Cardiac septum (tissue), 1 donor: Measurements from ENCODE around the gene TCF12. TPM values are rescaled to one million over a fixed set of nuclear protein-coding genes. Genes with fewer than 3 reads are reported as not detected.

Source experiments
- DNase-seq: peaks from one replicate; pipeline ENCODE4 v3.0.0-alpha.2; 2020; ENCODE audit warnings: low spot score
- intact Hi-C: fragments of 100-400 bp; cut with DNase I; formaldehyde crosslinking; loops from one replicate; pipeline ENCODE4 v1.14.0; 2022
- total RNA-seq: library from RNA; stranded (reverse); fragmentation: NEBNext Ultra II Directional; extraction: Animal tissue kit (Norgen Biotek cat#: 25700); gene quantifications from one replicate; pipeline ENCODE4 v1.2.1, GENCODE V29; 2021
- donor health status: DM: no; HTN: no; CAD: no.

Gene TCF12
- total RNA-seq, 1 donor from 2014 or later, result 57.3 TPM

DNA sequence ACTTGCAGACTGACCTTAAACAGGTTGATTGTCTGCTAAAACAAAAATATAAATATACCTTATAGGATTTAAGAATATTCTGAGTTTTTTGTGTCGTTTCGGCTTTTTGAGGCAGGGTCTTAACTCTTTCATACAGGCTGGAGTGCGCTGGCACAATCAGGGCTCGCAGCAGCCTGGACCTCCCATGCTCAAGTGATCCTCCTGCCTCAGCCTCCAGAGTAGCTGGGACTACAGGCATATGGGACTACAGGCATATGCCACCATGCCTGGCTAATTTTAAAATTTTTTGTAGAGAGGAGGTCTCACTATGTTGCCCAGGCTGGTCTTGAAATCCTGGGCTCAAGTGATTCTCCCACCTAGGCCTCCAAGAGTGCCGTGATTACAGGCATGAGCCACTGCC lies 113.9 kb downstream of the TCF12 start:
- intact Hi-C loops, result no loop called here
- DNase-seq, result no peak

- intact Hi-C loops, result no loop called here
- no peak for DNase-seq
Observed at GRCh38 chr15:57033715-57034439, 115.4 kb downstream of the TCF12 start.

- DNase-seq, result no peak
- intact Hi-C loops, result no loop called here
Observed at GRCh38 chr15:57034613-57035012, 116.2 kb downstream of the TCF12 start.

DNA sequence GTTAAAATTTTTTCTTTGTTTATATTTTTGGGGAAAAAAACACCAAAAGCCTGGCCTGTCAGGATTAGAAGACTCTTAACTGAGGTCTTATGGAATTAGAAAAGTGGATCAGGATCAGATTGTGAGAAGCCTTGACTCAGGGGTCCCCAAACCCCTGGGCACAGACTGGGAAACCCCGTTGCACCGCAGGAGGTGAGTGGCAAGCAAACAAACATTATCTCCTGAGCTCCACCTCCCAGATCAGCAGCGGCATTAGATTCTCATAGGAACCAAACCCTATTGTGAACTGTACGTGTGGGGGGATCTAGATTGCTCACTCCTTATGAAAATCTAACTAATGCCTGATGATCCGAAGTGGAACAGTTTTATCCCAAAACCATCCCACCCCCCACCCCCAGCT lies 117.2 kb downstream of the TCF12 start:
- intact Hi-C loops, result no loop called here
- no peak for DNase-seq

GRCh38 chr15:57036352-57036751 lies 117.9 kb downstream of the TCF12 start:
- intact Hi-C loops, result no loop called here
- DNase-seq, result no peak

DNA sequence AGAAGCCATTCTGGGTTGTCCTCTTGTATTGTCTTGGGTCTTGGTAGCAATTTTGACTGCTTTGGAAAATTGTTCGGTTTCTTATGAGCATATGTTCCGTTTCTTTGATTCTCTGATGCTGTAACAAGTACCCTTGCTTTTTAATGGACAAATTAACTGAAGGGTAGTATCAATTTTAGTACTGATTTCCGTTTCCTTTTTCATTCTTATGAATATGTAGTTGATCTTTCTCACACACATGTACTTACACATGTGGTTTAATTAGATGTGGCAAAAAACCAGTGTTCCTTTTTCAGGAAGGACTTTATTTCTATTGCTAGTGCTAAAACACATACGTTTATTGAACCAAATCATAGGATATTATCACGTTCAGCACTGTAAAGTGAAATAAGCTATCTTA lies 119.1 kb downstream of the TCF12 start:
- intact Hi-C loops, result no loop called here
- DNase-seq, result no peak

- no peak for DNase-seq
- intact Hi-C loops, result no loop called here
Observed at GRCh38 chr15:57038040-57038439, 119.6 kb downstream of the TCF12 start.

DNA sequence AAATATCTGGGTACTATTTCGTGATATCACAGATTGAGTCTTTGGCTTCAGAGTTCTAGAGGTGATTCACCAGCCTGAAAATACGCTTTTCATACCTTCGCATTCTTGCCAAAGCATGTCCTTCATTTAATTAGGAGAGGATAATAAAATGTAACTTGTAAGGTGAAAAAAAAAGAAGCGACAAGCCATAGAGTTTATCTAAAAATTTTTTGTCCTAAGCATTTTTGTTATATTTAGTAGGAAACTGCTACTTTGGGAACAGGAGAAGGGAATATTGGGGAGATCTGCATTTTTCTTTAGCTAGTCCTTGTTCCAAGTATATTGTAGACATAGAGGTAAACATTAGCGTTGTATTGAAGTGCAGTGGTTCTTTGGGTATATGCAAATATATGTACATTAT lies 120.1 kb downstream of the TCF12 start:
- intact Hi-C loops, result no loop called here
- no peak for DNase-seq

GRCh38 chr15:57041416-57041815 lies 123.0 kb downstream of the TCF12 start:
- no peak for DNase-seq
- intact Hi-C loops, result no loop called here

DNA sequence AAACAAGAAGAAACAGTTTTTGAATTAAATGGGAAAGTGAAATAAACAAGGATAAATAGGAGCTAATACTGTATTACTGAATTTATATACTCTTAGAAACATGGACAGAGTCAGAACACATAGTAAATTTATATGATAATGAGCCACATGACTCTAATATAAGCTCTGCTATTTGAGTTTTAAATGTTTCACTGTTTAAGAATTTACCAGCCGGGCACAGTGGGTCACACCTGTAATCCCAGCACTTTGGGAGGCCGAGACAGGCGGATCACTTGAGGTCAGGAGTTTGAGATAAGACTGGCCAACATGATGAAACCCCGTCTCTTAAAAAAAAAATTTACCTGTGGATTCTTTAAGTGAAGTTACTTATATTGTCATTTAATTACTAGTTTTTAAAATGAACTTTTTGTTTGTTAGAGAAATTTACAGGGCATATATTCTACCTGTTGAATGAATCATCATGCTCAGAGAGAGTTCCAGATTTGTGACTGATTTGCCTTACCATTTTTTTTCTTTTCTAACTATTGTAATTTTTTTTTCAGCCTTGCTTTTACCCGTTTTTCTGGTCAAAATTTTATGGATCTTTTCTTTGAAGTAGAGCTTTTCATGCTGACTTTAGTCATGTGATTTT lies 125.7 kb downstream of the TCF12 start:
- intact Hi-C loops, result no loop called here
- DNase-seq, result no peak

DNA sequence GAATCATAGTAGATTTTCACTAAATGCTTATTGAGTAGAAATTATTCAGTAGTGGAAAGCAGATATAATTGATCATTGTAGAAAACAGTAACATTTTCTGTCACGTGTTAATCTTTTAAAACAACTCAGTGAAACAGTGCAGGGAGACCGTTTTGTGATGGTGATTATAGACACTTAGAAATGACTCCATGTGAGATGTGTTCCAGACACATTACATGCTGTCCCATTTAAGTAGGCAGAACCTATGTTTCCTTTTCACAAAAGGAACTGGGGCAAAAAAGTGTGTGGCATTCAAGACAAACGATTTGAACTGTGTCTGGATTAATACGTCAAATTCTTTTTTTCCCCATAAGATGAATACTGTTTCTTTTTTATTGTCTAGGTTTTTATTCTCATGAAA lies 126.5 kb downstream of the TCF12 start:
- DNase-seq, result no peak
- intact Hi-C loops, result no loop called here

- DNase-seq, result no peak
- intact Hi-C loops, result no loop called here
Observed at GRCh38 chr15:57045741-57046382, 127.4 kb downstream of the TCF12 start.

DNA sequence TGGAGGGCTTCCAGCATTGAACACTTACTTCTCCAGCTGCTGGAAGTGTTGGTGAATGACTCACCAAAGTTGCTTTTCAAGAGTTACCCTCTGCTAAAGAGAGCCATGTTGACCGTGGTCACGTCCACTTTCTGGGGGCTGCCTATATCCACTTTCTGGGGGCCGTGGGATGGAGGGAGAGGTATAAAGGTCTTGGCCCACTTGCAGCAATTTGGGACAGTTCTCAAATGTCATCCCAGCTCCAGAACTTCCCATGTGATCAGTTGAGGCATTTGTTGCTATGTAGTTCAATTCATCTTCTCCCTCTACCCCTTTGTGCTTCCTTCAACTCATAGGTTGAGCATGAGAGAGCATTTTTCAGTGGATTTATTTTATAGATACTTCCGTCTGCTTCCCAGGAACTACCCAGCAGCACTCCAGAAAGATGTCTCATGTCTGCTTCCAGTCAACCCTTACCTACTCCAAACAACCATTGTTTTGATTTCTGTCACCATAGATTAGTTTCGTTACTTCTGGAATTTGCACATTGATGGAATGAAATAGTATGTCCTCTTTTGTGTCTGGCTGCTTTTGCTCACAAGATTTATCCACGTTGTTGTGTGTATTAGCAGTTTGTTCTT lies 130.6 kb downstream of the TCF12 start:
- intact Hi-C loops, result no loop called here
- no peak for DNase-seq

DNA sequence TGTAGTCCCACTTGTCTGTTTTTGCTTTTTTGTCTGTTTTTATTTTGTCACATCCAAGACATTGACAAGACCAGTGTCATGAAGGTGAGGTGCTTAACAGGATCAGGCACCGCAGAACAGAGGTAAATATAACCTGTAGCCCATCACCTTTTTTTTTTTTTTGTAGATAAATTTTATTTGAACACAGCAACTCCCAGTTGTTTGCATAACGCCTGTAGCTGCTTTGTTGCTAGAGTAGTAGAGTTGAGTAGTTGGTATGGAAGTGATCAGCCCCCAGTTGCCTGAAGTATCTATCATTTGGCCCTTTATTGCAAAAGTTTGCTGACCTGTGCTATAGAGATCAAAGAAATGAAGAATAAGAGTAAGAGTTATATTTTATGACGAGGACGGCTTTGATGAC lies 135.0 kb downstream of the TCF12 start:
- DNase-seq, result no peak
- intact Hi-C loops, result no loop called here

GRCh38 chr15:57054204-57054750 lies 135.8 kb downstream of the TCF12 start:
- intact Hi-C loops, result no loop called here
- no peak for DNase-seq

DNA sequence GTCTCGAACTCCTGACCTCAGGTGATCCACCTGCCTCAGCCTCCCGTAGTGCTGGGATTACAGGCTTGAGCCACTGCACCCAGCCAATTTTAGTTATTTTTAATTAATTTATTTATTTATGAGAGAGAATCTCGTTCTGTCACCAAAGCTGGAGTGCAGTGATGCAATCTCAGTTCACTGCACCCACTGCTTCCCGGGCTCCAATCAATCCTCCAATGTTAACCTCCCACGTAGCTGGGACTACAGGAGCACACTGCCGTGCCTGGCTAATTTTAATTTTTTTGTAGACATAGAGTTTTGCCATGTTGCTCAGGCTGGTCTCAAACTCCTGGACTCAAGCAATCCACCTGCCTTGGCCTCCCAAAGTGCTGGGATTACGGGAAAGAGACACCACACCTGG lies 137.9 kb downstream of the TCF12 start:
- intact Hi-C loops, result no loop called here
- no peak for DNase-seq

- no peak for DNase-seq
- intact Hi-C loops, result no loop called here
Observed at GRCh38 chr15:57057134-57057930, 138.9 kb downstream of the TCF12 start.

DNA sequence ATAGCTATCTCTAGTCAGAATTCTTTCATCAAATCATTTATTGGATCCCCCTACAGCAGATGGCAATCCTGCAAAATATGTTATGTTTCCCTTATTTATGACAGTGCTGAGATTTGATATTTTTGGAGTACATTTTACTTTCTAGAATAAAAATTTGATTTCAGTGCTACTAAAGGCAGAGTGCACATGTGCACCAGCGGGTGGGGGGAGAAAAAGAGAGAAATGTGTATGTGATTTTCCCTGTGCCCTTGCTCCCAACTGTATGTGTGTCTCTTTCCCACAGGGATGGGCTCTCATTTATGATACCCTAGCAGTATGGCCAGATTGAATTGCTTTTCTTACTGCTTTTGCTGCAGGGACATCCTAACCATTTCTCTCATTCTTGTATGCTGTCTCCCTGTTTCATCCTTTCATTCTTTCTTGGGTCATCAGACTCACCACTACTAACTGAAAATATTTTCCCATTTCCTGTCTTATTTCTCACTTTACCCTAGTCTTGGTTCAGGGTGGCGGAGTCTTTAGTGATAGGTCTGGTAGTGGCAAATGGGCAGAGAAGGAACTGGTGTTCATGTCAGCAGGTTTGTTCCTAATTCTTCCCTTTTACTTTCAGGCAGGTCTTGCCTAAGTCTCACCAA lies 140.7 kb downstream of the TCF12 start:
- intact Hi-C loops, result no loop called here
- no peak for DNase-seq

DNA sequence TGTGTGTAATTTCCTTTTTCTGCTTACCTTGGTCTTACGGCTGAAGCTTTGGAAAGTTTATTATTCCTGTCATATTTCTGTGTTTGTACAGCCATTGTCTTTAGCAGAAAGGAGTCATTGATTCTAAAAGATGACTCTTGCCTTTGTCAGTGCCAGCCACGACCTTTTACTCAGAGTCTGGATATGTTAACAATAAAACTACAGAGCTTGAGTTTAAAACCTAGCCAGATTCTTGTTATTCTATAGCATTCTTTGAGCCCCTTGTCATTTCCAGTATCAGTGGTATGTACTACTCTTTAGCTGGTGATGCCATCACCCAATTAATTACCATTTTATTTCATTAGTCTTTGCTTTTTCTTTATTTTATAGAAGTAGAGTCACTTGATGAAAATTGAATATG lies 142.4 kb downstream of the TCF12 start:
- DNase-seq, result no peak
- intact Hi-C loops, result no loop called here
